ENCODE measurements around the gene DHRS1. TPM values are rescaled to one million over a fixed set of nuclear protein-coding genes. Genes with fewer than 3 reads are reported as not detected.

Gene DHRS1
- polyA plus RNA-seq, 1 donor (not counting 4 experiments of a cell fraction or from before 2014, with no cell fraction given) = 65.1 TPM

DNA sequence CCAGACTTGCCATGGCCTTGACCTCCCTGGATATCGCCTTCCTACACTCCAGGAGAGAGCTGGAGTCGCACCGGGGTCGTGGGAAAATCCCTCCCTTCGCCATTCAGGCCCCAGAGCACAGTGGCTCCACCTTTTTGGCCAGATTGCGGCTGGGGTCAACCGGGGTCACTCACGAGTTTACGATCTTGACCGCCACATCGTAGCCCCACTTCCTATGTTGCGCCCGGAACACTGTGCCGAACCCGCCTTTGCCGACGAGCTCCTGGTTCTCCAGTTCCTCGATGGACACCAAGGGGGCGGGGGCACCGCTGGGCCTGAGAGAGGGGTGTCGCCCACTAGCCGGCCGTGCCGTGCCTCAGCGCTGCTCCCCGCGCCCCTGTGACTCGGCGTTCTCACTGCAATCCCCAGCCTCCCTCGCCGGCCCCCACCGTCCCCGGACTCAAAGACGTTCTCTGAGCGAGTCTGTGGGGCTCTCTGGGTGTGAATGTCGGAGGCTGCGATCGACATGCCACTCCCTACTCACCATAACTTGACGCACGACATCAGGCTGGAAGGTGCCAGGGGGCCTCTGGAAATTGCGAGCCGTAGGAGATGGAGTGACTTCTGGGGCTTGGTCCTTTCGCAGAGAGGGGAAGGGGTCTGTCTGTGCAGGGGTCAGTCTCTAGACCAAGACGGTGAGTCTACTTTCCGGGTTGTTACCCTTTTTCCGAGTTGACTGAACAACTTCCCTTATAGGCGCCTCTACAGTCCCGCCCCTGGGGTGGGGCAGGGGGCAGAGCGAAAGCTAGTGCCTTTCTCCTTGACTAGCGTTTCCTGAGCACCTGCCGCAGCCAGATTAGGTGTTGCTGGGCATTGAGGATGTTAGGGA, 39.9 kb upstream of the DHRS1 start, which contains the start of gene RIPK3:
TSS of gene RIPK3 (minus strand) at position 708 of the 868 bp plus-strand sequence. CDS start at position 543, 165 bp downstream.
- DNase-seq (ENCODE audit: low read depth, low spot score) = no peak
- peaks cover 12% of the 10 kb centered on the region for H3K27me3 ChIP-seq (ENCODE audit: control insufficient read depth, extremely low read depth, insufficient read depth, low read length)
- dilution Hi-C loops (cut with MboI; ENCODE audit: extremely low pct_ligation_motif_present, low sequenced_read_pairs) = no loop called here
- peak within 1 kb of the TSS; percentile 98 for H2AFZ ChIP-seq (ENCODE audit: control insufficient read depth, low read length)
- TF ChIP-seq, protein P1, sequence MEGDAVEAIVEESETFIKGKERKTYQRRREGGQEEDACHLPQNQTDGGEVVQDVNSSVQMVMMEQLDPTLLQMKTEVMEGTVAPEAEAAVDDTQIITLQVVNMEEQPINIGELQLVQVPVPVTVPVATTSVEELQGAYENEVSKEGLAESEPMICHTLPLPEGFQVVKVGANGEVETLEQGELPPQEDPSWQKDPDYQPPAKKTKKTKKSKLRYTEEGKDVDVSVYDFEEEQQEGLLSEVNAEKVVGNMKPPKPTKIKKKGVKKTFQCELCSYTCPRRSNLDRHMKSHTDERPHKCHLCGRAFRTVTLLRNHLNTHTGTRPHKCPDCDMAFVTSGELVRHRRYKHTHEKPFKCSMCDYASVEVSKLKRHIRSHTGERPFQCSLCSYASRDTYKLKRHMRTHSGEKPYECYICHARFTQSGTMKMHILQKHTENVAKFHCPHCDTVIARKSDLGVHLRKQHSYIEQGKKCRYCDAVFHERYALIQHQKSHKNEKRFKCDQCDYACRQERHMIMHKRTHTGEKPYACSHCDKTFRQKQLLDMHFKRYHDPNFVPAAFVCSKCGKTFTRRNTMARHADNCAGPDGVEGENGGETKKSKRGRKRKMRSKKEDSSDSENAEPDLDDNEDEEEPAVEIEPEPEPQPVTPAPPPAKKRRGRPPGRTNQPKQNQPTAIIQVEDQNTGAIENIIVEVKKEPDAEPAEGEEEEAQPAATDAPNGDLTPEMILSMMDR (optimal IDR thresholded peaks at IDR 0.05 in 1 of 3, IDR thresholded peaks at IDR 0.05 in 1 of 3, conservative IDR thresholded peaks at IDR 0.05 in 1 of 3; ENCODE audit: extremely low read depth in 1 of 3, insufficient read depth in 2 of 3, low read length in 3 of 3) = no peak
- TF ChIP-seq EZH2 (IDR thresholded peaks at IDR 0.05; ENCODE audit: low read length) = no peak
- H3K9me3 ChIP-seq (ENCODE audit: control insufficient read depth, low read depth, low read length) = no peaks in the 10 kb centered on the region
- H3K9ac ChIP-seq (ENCODE audit: control insufficient read depth, extremely low read depth, insufficient read depth, low read length) = peak within 1 kb of the TSS; percentile 64
- H3K79me2 ChIP-seq (ENCODE audit: control insufficient read depth, insufficient read depth, low read length) = no peaks in the 10 kb centered on the region
- no peaks in the 10 kb centered on the region for H3K9me1 ChIP-seq (ENCODE audit: control insufficient read depth, extremely low read depth, insufficient read depth, low read length)
- H3K4me2 ChIP-seq (ENCODE audit: control insufficient read depth, extremely low read depth, insufficient read depth, low read depth, low read length) = peak within 1 kb of the TSS; percentile 97
- H3K27ac ChIP-seq (ENCODE audit: control insufficient read depth, insufficient read depth, low read length) = no peak within 1 kb of the TSS
- peaks cover 10% of the 10 kb centered on the region for H3K4me1 ChIP-seq (ENCODE audit: control insufficient read depth, extremely low read depth, insufficient read depth, low read length)
- H3K4me3 ChIP-seq (ENCODE audit: control insufficient read depth in 2 of 3, extremely low read depth in 1 of 3, insufficient read depth in 2 of 3, low read depth in 1 of 3, low read length in 3 of 3) = peak within 1 kb of the TSS; percentile 53 to 86 (median 78)
- no peaks in the 10 kb centered on the region for H4K20me1 ChIP-seq (ENCODE audit: control insufficient read depth, extremely low read depth, insufficient read depth, low read length)
- FAIRE-seq = peak; percentile 85
- peaks cover 0 to 2% of the 10 kb centered on the region in 2 experiments for H3K36me3 ChIP-seq (ENCODE audit: control insufficient read depth in 2 of 2, extremely low read depth in 1 of 2, insufficient read depth in 2 of 2, low read length in 2 of 2)

DNA sequence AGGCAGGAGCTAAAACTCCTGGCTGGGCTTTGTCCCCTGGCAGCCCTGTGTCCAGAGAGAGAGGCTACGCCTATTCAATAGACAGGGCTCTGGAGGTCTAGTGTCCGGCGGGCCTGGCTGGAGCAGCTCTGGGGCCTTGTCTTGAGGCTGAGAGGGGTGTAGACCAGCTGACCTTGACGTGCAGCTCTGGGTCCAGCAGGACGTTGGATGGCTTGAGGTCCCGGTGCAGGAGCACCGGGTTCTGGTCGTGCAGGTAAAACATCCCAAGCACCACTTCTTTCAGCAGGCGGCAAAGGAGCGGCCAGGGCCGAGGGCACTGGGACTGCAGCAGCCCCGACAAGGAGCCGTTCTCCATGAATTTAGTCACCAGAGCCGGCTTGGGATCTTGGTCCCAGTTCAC, 39.3 kb upstream of the DHRS1 start:
- Histone ChIP-seq H3K9me3 (ENCODE audit: control insufficient read depth, low read depth, low read length) (no peaks in the 10 kb centered on the region), H3K79me2 (ENCODE audit: control insufficient read depth, insufficient read depth, low read length) (no peaks in the 10 kb centered on the region), H3K27me3 (ENCODE audit: control insufficient read depth, extremely low read depth, insufficient read depth, low read length) (peaks cover 16% of the 10 kb centered on the region), H3K4me3 (ENCODE audit: control insufficient read depth in 2 of 3, extremely low read depth in 1 of 3, insufficient read depth in 2 of 3, low read depth in 1 of 3, low read length in 3 of 3) (peak overlapping the region in 2 of 3 experiments; percentile 53 to 86), H3K4me2 (ENCODE audit: control insufficient read depth, extremely low read depth, insufficient read depth, low read depth, low read length) (peak overlapping the region; percentile 97), H3K36me3 (ENCODE audit: control insufficient read depth in 2 of 2, extremely low read depth in 1 of 2, insufficient read depth in 2 of 2, low read length in 2 of 2) (peaks cover 0 to 2% of the 10 kb centered on the region in 2 experiments), H4K20me1 (ENCODE audit: control insufficient read depth, extremely low read depth, insufficient read depth, low read length) (no peaks in the 10 kb centered on the region), H3K4me1 (ENCODE audit: control insufficient read depth, extremely low read depth, insufficient read depth, low read length) (peaks cover 15% of the 10 kb centered on the region), H3K27ac (ENCODE audit: control insufficient read depth, insufficient read depth, low read length) (no peak overlapping the region), H2AFZ (ENCODE audit: control insufficient read depth, low read length) (no peak overlapping the region), H3K9me1 (ENCODE audit: control insufficient read depth, extremely low read depth, insufficient read depth, low read length) (no peaks in the 10 kb centered on the region), H3K9ac (ENCODE audit: control insufficient read depth, extremely low read depth, insufficient read depth, low read length) (no peak overlapping the region)
- FAIRE-seq (no peak), DNase-seq (ENCODE audit: low read depth, low spot score) (no peak)
- dilution Hi-C loops (cut with MboI; ENCODE audit: extremely low pct_ligation_motif_present, low sequenced_read_pairs) = no loop called here
- no peak for TF ChIP-seq EZH2 (IDR thresholded peaks at IDR 0.05; ENCODE audit: low read length)
- TF ChIP-seq, protein P1 (optimal IDR thresholded peaks at IDR 0.05 in 1 of 3, IDR thresholded peaks at IDR 0.05 in 1 of 3, conservative IDR thresholded peaks at IDR 0.05 in 1 of 3; ENCODE audit: extremely low read depth in 1 of 3, insufficient read depth in 2 of 3, low read length in 3 of 3) = no peak

All from keratinocyte (primary cell).